Measurements from ENCODE around the gene RBFOX2.

The RBFOX2 gene

GRCh38 chr22:35688913-35689675 lies 339.5 kb downstream of the RBFOX2 start:
- DNase-seq = no peak

Data from C1 segment of cervical spinal cord (tissue), 14 donors.